HG03045 (cell line): ENCODE results near the gene LMNTD1.
A peak's percentile ranks its signal among the peaks of the same experiment; 100 is the strongest.
"Not testable (repeated sequence)": the region's sequence is repeated elsewhere in the genome, so short reads cannot be mapped to it uniquely, and the experiment has no call there.

ENCODE experiments used
- ATAC-seq: cut with Tn5 transposase; IDR thresholded peaks from one replicate; pipeline ENCODE4 v1.9.1; 2021; ENCODE audit warnings: mild to moderate bottlenecking, moderate library complexity; ENCODE audit not compliant: unreplicated experiment

LMNTD1 gene

GRCh38 chr12:25493682-25494081, 59.4 kb downstream of the LMNTD1 start:
- no peak for ATAC-seq

DNA sequence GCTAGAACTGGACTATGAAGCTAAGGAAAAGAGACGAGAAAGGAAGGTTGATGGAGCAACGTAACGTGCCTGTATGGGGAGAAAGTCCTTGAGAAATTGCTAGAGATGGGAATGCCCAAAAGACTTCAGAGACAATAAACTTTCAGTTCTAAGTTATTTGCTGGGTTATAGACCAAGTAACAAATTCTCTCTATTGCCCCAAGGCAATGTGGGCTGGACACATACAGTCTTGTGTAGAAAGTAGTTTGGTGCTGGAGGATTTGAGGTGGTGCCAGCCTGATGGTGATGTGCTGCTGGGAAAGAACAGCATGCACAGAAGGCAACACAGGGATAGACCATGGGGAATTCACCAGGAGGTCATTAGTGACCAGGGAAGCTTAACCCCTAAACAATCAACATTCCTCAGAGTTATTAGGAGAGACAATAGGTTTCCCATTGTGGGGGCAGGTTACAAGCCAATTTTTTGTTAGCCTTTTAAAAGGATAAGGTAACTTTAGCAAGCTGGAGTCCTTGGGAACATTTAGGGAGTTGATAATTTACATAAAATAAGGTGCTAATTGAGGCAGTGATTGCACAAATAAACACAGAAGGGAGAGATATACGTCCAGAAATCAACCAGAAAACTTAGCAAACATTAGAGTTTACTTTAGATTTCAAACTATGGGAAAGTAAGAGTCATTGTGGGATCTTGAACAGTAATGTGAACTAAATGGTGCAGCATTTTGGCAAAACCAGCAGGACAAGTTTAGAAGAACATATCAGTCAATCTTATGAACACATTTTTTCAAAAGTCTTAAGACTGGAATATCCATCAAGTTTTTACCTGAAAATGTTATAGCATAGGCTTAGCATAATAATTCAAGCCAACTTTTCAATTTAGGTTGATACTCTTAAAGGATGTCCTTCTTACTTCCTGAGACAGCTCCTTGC, 61.4 kb downstream of the LMNTD1 start:
- ATAC-seq, result no peak

- not testable (repeated sequence) for ATAC-seq
These were observed 63.9 kb downstream of the LMNTD1 start for GRCh38 chr12:25488956-25489870.

DNA sequence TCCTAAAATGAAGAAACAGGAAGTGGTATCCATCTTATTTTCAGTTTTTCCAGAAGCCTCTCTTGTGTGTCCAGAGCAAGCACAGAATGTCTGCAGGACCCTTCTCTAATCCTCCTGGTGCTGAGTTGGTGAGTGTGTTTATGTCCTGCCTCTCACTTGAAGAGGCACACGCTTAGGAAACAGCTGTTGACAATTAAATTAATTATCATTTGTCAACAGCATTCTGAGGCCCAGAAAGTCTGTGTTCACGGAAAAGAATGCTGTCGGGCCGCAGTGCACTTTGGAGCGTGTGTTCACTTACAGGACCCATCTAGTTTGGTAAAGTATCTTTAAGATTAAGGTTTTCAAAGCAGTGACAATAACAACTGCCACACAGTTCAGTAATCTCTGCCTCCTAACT, 70.5 kb downstream of the LMNTD1 start:
- no peak for ATAC-seq

DNA sequence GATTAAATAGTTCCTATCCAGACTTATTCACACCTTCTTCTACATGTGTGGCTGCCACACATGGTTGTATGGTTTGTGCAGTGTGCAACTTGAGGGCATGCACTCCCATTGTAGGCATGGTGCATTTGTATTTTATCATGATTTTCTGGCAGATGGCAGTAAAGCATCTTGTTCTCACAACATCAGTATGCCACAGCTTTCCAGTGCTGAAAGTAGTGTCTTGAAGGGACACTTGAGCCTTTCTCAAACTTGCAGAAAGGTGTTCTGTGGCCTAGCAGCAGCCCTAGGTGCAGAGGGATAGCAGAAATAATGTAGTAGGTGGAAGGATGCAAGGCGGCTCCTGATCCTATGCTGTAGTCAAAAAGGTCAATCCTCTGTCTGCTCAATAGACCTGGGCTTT, 72.9 kb downstream of the LMNTD1 start:
- no peak for ATAC-seq

DNA sequence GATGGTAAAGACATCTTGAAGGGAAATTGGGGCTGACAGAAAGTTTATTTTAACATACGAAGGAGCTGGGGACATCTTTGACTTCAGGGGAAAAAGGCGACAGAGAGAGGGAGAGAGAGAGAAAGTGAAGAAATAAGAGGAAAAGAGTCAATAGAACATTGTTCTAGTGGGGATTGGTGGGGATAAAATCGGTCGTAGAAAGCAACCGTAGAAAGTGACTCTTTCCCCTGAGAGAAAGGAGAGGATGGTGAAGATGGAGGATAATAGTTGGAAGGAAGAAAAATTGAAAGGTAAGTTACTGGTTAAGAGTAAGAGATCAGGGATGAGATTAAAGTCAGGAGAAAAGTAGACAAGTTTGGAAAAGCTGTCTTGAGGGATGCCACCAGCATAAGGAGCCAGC, 75.9 kb downstream of the LMNTD1 start:
- no peak for ATAC-seq

DNA sequence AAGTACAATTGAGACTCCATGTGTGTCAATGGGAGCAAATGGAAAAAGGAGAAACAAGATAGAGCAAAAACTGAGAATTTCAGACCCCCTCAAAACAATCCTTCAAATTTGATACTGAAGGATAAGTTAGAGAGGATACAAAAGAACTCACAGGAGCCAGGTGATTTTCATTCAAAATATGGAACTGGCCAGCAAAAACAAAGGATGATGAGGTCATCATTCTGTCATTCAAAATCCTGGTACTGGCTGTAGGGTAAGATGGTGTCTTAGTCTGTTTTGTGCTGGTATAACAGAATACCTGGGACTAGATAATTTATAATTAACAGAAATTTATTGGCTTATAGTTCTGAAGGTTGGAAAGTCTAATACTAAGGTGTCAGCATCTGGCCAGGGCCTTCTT, 80.6 kb downstream of the LMNTD1 start:
- ATAC-seq, result no peak

- ATAC-seq, result no peak
These were observed 83.2 kb downstream of the LMNTD1 start for GRCh38 chr12:25469861-25470260.

GRCh38 chr12:25469368-25469767, 83.7 kb downstream of the LMNTD1 start:
- ATAC-seq, result no peak

GRCh38 chr12:25463521-25463920, 89.6 kb downstream of the LMNTD1 start:
- no peak for ATAC-seq

DNA sequence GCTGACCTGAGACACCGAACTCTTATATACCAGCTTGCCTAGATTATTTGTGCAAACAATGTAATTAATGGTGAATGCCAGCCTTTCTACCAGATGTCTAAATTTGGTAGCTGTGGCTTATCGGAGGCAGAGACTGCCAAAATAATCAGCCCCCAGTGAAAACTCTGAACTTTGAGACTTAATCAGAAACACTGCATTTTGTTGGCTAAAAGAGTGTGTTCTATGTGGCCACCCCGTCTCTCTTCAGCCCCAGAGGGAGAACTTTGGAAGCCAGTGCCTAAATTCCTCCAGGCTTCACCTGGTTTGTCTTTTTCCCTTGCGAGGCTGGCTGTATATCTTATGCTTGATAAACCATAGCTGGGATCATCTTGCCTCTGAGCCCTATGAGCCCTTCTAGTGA, 90.1 kb downstream of the LMNTD1 start:
- ATAC-seq, result no peak

DNA sequence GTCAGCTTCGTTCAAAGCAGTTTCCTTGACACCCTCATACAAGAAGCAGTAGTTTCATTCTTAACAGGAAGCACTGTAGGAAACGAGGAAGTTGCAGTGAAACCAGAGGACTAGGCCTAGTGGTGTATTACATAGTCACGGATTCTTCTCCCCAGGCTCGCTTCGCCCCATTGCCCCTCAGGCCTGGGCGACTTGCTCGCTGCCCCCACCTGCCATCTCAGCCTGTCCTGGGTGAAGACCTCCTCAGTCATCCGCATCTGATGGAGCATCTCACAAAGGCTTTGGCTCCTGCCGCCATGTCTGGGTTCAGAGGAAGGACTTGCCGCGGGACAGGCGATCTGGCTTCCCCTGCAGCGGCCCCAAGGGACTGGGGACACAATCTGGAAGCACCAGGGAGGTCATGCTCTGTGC, 93.5 kb downstream of the LMNTD1 start:
- ATAC-seq, result no peak

- no peak for ATAC-seq
These were observed 95.0 kb downstream of the LMNTD1 start for GRCh38 chr12:25458047-25458552.

GRCh38 chr12:25456474-25456873, 96.6 kb downstream of the LMNTD1 start:
- ATAC-seq, result no peak

- ATAC-seq, result no peak
These were observed 97.4 kb downstream of the LMNTD1 start for GRCh38 chr12:25455696-25456095.

DNA sequence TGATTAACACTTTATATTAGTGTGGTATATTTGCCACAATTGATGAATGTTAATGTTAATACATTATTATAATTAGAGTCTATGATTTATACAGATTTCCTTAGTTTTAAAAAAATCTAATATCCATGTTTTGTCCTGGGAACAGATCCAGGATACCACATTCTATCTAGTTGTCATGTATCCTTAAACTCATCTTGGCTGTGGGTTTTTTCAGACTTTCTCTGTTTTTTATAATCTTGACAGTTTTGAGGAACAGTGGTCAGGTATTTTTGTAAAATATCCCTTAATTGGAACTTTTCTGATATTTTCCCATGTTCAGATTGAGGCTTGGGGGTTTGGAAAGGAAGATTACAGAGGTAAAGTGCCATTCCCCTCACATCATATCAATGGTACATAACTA, 104.1 kb downstream of the LMNTD1 start:
- ATAC-seq, result no peak

GRCh38 chr12:25447046-25447445, 106.0 kb downstream of the LMNTD1 start:
- no peak for ATAC-seq

DNA sequence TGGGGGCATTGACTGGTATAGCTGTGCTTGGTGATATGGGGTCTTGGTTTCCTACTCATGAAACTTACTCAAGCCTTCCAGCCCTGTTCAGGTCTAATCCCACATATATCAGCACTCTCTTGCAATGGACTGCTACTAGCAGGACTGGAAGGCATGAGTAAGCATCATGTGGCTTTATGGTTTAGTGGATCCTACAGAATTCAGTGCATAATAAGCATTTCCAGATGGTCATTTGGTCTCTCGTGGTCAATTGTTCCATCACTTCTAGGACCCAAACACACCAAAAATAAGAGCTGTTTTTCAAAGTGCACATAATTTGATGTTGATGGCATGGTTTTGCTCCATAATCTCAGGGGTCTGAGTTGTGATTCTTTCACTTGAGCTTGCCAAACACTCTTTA, 114.4 kb downstream of the LMNTD1 start:
- no peak for ATAC-seq

GRCh38 chr12:25436206-25437030, 116.7 kb downstream of the LMNTD1 start:
- peak; percentile 69 for ATAC-seq

- no peak for ATAC-seq
These were observed 117.7 kb downstream of the LMNTD1 start for GRCh38 chr12:25435431-25435830.

- ATAC-seq, result no peak
These were observed 118.6 kb downstream of the LMNTD1 start for GRCh38 chr12:25434515-25434914.
